HG03460 (cell line): Measurements from ENCODE around the gene MISP.
"Not testable (repeated sequence)": the region's sequence is repeated elsewhere in the genome, so short reads cannot be mapped to it uniquely, and the experiment has no call there.

Experiments
- ATAC-seq: cut with Tn5 transposase; IDR thresholded peaks from one replicate; pipeline ENCODE4 v1.9.1; 2021; ENCODE audit not compliant: unreplicated experiment

Gene MISP

DNA sequence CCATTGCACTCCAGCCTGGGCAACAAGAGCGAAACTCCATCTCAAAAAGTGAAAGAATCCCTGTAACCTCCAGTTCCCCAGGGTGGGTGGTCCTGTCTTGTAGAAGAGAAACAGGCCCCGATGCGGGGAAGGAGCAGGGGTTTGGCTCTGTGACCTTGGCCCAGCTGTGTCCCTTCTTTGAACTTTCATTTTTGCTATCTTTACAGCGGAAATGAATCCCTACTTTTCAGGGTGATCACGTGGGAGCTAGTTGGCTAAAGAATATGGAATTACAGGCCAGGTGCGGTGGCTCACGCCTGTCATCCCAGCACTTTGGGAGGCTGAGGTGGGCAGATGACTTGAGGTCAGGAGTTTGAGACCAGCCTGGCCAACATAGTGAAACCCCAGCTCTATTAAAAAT lies 5.8 kb upstream of the MISP start:
- not testable (repeated sequence) for ATAC-seq

DNA sequence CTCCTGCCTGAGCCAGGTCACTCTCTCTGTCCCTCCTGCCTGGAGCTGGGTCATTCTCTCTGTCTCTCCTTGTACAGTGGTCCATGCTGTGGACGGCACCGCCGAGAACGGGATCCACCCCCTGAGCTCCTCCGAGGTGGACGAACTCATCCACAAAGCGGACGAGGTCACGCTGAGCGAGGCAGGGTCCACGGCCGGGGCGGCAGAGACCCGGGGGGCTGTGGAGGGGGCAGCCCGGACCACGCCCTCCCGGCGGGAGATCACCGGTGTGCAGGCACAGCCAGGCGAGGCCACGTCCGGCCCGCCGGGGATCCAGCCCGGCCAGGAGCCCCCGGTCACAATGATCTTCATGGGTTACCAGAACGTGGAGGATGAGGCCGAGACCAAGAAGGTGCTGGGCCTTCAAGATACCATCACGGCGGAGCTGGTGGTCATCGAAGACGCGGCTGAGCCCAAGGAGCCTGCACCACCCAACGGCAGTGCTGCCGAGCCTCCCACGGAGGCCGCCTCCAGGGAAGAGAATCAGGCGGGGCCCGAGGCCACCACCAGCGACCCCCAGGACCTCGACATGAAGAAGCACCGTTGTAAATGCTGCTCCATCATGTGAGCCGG lies 4.6 kb upstream of the MISP start:
- no peak for ATAC-seq

DNA sequence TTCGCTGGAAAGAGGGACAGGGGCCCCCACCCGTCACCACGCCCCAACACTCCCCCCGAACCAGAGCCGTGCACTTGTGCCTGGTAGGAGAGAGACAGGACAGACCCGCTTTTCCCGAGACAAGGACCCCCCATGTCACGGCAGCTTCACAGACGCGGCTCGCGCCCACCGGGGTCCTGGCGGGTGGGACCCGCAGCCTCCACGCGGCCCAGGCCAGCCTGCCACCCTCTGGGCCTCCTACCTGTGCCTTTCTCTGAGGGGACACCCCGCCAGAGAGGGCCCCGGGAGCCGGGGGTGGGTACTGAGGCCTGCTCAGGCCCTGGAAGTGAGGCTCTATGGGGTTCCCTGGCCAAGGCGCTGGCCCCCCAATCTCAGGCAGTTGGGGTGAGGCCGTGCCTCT lies 4.0 kb upstream of the MISP start:
- ATAC-seq = no peak

DNA sequence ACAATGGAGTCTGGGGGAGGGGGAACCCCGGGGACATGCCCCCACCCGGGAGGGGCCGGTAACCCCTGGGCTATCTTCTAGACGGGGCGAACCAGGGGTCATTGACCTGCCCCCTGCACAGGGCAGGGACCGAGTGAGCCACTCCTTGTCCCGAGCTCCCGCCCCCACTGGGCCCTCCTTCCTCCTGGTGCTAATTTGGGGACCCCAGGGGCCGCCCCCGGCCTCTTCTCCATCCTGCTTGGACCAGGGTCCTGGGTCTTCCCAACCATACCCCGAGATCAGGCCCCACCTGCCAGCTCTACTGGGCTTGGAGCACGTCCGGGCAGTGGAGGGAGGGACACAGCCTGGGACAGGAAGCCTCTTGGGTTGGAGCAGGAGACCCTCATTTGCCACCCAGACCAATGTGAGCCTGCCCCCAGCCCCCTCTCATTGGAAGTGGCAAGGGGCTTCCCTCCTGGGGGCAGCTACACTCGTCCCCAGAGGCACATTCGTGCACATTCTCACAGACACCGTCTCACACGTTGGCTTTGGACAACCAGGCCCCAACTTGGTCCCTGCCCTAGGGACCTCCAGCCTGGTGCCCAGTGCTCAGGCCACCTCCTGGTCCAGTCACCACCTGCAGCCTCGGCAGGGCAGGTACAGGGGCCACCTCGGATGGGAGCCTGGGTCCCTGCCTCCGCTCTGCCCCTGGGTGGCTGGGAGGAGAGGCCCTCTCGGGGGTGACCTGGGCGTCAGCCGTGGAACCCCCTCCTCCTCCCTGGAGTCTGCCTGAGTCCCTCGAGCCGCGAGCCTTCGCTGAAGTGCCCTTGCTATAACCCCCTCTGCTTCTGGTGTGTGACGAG lies 3.3 kb upstream of the MISP start:
- no peak for ATAC-seq

- ATAC-seq = no peak
Measured at GRCh38 chr19:748274-748598, 2.7 kb upstream of the MISP start.

DNA sequence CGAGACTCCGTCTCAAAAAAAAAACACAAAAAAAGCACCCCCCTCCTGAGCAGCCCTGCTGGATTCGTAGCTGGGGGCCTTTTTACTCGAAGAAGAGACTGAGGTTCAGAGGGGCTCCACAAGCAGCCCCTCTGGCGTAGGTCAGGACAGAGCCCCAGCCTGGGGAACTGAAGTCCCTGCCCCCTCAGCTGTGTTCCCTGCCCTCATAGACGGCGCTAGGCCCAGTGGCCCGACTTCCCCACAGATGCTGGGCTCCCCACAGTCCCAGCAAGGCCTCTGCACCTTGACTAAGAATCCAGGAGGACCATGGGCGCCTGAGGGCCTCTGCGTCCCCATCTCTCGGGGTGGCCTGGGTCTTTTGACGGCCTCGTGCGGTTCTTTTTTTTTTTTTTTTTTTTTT lies 1.1 kb upstream of the MISP start:
- no peak for ATAC-seq

- ATAC-seq = no peak
Measured at GRCh38 chr19:751501-752341, 809 bp downstream of the MISP start.

- ATAC-seq = no peak
Measured at GRCh38 chr19:752652-753517, 2.0 kb downstream of the MISP start.

DNA sequence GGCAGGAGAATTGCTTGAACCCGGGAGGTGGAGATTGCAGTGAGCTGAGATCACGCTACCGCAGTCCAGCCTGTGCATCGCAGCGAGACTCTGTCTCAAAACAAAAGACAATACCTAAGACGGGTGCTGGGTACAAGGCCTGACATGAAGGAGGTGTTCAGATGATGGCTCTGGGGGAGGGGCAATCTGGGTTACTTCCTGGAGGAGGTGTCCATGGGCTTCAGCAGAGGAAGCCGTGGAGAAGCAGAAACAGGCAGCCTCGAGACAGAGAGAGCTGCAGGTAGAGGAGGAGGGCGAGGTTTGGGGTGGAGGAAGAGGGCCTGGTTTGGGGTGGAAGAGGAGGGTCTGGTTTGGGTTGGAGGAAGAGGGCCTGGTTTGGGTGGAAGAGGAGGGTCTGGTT lies 3.6 kb downstream of the MISP start:
- no peak for ATAC-seq

DNA sequence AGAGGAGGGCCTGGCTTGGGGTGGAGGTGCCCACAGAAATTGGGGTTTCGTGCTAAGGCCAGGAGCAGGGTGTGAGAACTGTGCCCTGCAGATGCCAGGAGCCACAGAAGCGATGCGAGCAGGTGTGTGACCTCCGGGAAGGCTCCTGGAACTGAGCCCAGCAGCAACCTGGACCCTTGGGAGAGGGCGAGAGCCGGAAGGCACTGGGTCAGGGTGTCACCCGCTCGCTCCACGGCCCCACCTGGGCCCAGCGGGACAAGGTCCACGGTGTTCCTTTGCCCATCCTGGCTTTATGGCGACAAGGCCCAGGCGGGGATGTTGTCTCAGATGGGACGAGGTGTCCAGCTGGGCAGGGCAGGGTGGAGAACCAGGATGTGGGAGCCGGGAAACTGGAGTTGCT lies 4.2 kb downstream of the MISP start:
- ATAC-seq = no peak

DNA sequence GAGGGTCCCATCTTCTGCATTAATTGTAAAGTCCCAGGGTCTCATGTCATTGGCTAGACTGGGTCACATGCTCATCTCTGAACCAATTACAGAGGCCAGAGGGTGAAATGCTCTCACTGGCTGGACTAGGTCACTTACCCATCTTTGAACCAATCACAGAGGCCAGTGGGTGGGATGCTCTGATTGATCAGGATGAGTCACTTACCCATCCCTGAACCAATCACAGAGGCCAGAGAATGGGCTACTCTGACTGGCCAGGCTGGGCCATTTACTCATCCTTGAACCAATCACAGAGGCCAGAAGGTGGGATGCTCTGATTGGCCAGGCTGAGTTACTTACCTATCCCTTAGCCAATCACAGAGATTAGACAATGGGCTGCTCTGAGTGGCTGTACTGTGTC lies 5.3 kb downstream of the MISP start:
- ATAC-seq = no peak

- ATAC-seq = no peak
Measured at GRCh38 chr19:756821-757688, 6.1 kb downstream of the MISP start.

DNA sequence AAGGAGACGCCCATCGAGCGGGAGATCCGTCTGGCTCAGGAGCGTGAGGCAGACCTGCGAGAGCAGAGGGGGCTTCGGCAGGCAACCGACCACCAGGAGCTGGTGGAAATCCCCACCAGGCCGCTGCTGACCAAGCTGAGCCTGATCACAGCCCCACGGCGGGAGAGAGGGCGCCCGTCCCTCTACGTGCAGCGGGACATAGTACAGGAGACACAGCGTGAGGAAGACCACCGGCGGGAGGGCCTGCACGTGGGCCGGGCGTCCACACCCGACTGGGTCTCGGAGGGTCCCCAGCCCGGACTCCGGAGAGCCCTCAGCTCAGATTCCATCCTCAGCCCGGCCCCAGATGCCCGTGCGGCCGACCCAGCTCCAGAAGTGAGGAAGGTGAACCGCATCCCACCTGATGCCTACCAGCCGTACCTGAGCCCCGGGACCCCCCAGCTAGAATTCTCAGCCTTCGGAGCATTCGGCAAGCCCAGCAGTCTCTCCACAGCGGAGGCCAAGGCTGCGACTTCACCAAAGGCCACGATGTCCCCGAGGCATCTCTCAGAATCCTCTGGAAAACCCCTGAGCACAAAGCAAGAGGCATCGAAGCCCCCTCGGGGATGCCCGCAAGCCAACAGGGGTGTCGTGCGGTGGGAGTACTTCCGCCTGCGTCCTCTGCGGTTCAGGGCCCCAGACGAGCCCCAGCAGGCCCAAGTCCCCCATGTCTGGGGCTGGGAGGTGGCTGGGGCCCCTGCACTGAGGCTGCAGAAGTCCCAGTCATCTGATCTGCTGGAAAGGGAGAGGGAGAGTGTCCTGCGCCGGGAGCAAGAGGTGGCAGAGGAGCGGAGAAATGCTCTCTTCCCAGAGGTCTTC lies 7.1 kb downstream of the MISP start:
- no peak for ATAC-seq

GRCh38 chr19:763181-763580 lies 12.3 kb downstream of the MISP start:
- ATAC-seq = no peak

DNA sequence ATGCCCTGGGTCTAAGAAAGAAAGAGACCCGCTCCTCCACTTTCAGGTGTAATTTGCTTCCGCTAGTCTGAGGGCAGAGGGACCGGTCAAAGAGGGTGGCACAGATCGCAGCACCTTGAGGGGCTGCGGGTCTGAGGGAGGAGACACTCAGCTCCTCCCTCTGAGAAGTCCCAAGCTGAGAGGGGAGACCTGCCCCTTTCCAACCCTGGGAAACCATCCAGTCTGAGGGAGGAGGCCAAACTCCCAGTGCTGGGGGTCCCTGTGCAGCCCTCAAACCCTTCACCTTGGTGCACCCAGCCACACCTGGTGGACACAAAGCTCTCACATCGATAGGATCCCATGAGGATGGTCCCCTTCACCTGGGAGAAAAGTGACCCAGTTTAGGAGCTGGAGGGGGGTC lies 13.0 kb downstream of the MISP start:
- ATAC-seq = no peak

GRCh38 chr19:764301-764700 lies 13.4 kb downstream of the MISP start:
- ATAC-seq = no peak

- ATAC-seq = no peak
Measured at GRCh38 chr19:765179-765738, 14.3 kb downstream of the MISP start.

DNA sequence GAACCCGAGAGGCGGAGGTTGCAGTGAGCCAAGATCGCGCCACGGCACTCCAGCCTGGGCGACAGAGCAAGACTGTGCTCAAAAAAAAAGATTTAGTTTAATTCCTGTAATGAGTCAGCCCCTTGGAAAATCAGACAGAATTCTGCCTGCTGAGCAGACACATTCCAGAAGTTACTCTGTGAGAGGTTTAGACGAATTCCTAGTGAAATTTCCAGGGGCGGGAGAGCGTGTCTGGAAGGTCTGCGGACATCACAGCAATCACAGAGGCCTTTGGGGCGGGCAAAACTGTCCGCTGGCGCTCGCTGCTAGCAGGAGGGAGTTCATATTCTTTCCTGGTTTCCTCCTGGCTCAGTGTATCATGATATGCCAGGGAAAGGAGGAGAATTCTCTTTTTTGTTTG lies 17.5 kb downstream of the MISP start:
- no peak for ATAC-seq

DNA sequence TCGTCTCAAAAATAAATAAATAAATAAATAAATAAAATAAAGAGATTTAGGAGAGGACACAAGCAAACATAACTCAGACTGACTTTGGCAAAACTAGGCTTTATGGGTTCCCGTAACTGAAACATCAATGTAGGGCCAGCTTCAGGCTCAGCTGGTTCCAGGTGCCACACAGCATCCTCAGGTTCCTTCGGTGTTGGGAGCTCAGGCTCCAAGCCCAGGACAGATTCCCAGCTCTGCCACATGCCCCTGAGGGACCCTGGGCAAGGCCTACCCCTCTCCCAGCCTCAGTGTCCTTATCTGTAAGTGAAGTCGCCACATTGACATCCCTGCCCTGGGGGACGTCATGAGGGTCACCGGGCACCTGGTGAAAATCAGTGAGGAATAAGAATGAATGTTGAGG lies 18.7 kb downstream of the MISP start:
- no peak for ATAC-seq
